K562 (cell line): ENCODE measurements around the gene BNIPL. TPM values are rescaled to one million over a fixed set of nuclear protein-coding genes. Genes with fewer than 3 reads are reported as not detected.
A peak's percentile ranks its signal among the peaks of the same experiment; 100 is the strongest.

Experiments
- ATAC-seq: fragments of 200-7000 bp; cut with Tn5 transposase; 3 replicates; pipeline ENCODE4 v1.9.1; 2020; ENCODE audit warnings: moderate library complexity
- BruUV-seq: library from RNA; stranded (reverse); fragments of 400-500 nt; replicated peaks from 2 replicates; lab custom pipeline; 2021; lab: Mats Ljungman, UMichigan
- CTCF ChIA-PET: fragments of 300-600 bp; formaldehyde crosslinking; extraction: SDS; loops from one replicate; lab custom pipeline; 2021; ENCODE audit warnings: low intra/inter-chr PET ratio; lab: Yijun Ruan, JAX
- POLR2A ChIA-PET: fragments of 300-600, 350-650 bp; sonication (Branson Sonifier 250); formaldehyde crosslinking; extraction: SDS; loops from one replicate; lab custom pipeline; 2021; ENCODE audit warnings: antibody characterized with exemption, inconsistent platforms; lab: Yijun Ruan, JAX
- DNase-seq, 4 experiments: peaks; one replicate each; pipeline versions ENCODE4 v3.0.0 to v3.0.0-alpha.2; 2011 to 2018; ENCODE audit warnings: low spot score in 3 of 4, mixed read lengths in 3 of 4; ENCODE audit errors: extremely low read depth in 1 of 4
- FAIRE-seq: peaks from 2 replicates; lab custom pipeline; 2011; peaks lifted over from hg19 to GRCh38; lab: Jason Lieb, UNC
- H2AFZ ChIP-seq: 2 replicates; pipeline ENCODE4 v1.6.0; 2011; ENCODE audit warnings: low read depth, low read length, control low read depth, inconsistent platforms
- H3K27ac ChIP-seq: fragments of 200-600 bp; 3 replicates; pipeline ENCODE4 v1.8.0; 2011; ENCODE audit warnings: low read depth, mild to moderate bottlenecking, control low read depth, inconsistent platforms, low read length, moderate library complexity, mixed read lengths; ENCODE audit errors: extremely low read depth
- H3K27me3 ChIP-seq, 2 experiments: fragments of 300-600 bp in 1 of 2; 2 replicates in 1 of 2; 3 replicates in 1 of 2; pipeline versions ENCODE4 v1.6.0 to v1.8.0; 2011; ENCODE audit warnings: inconsistent platforms in 2 of 2, low read length in 2 of 2, mild to moderate bottlenecking in 1 of 2, mixed read lengths in 1 of 2, moderate library complexity in 1 of 2; ENCODE audit not compliant: control insufficient read depth in 2 of 2, insufficient read depth in 2 of 2
- H3K36me3 ChIP-seq: fragments of 300-600 bp; 3 replicates; pipeline ENCODE4 v1.8.0; 2011; ENCODE audit warnings: mild to moderate bottlenecking, low read length, inconsistent platforms; ENCODE audit not compliant: control insufficient read depth, insufficient read depth
- H3K4me1 ChIP-seq, 2 experiments: fragments of 200-600 bp in 1 of 2; replicated peaks in 1 of 2; 2 replicates in 1 of 2; 3 replicates in 1 of 2; pipeline versions ENCODE4 v1.5.1 to v1.8.0; 2011; ENCODE audit warnings: inconsistent platforms in 2 of 2, low read length in 2 of 2, mild to moderate bottlenecking in 1 of 2, mixed read lengths in 1 of 2, moderate library complexity in 1 of 2; ENCODE audit not compliant: control insufficient read depth in 2 of 2, insufficient read depth in 2 of 2
- H3K4me2 ChIP-seq: 2 replicates; pipeline ENCODE4 v1.6.1; 2011; ENCODE audit warnings: low read length, control low read depth, inconsistent platforms, mixed read lengths; ENCODE audit not compliant: insufficient read depth
- H3K4me3 ChIP-seq: fragments of 200-600 bp; sonication (generic), shearing (Covaris generic); 2 replicates; pipeline ENCODE4 v1.5.1; 2016; ENCODE audit warnings: control low read depth, inconsistent platforms
- H3K79me2 ChIP-seq: fragments of 200-600 bp; 3 replicates; pipeline ENCODE4 v1.8.0; 2011; ENCODE audit warnings: low read length, inconsistent platforms; ENCODE audit not compliant: control insufficient read depth, insufficient read depth
- H3K9ac ChIP-seq, 2 experiments: 2 replicates each; pipeline versions ENCODE4 v1.6.0 to v1.6.1; 2011; ENCODE audit warnings: low read depth in 2 of 2, low read length in 2 of 2, control low read depth in 1 of 2, inconsistent platforms in 1 of 2, mild to moderate bottlenecking in 1 of 2, mixed read lengths in 1 of 2; ENCODE audit not compliant: insufficient read depth in 1 of 2
- H3K9me1 ChIP-seq: one replicate; pipeline ENCODE4 v1.6.0; 2011; ENCODE audit warnings: inconsistent platforms, mild to moderate bottlenecking, low read length, moderate library complexity; ENCODE audit not compliant: control insufficient read depth, insufficient read depth
- H3K9me3 ChIP-seq: replicated peaks from 2 replicates; pipeline ENCODE4 v1.5.1; 2011; ENCODE audit warnings: low read depth, low read length, inconsistent platforms; ENCODE audit not compliant: control insufficient read depth, insufficient read depth
- H4K20me1 ChIP-seq: replicated peaks from 2 replicates; pipeline ENCODE4 v1.6.1; 2011; ENCODE audit warnings: low read length, inconsistent platforms, mixed read lengths; ENCODE audit not compliant: control insufficient read depth, insufficient read depth
- BACH1 ChIP-seq: fragments of 200-800 bp; sonication (Bioruptor generic); IDR thresholded peaks from 2 replicates; pipeline ENCODE4 v1.6.1; 2016; ENCODE audit warnings: missing genetic modification characterization, missing compliant biosample characterization
- BCL6 ChIP-seq: fragments of 250-450 bp; sonication (Bioruptor Pico); IDR thresholded peaks from 2 replicates; pipeline ENCODE4 v1.4.0; 2020
- CBFB ChIP-seq: sonication (generic); formaldehyde crosslinking; IDR thresholded peaks from 2 replicates; pipeline ENCODE4 v1.4.0; 2020; ENCODE audit warnings: mild to moderate bottlenecking, missing genetic modification reagents
- CEBPG ChIP-seq, 3 experiments: fragments of 200-800 bp in 1 of 3; sonication (Bioruptor generic) in 1 of 3; sonication (generic) in 1 of 3; formaldehyde crosslinking in 1 of 3; IDR thresholded peaks in 2 of 3; conservative IDR thresholded peaks in 1 of 3; 2 replicates each; pipeline versions ENCODE4 v1.6.1 to v1.8.0; 2016 to 2022; ENCODE audit warnings: missing compliant biosample characterization in 2 of 3, missing genetic modification characterization in 2 of 3, mild to moderate bottlenecking in 1 of 3, missing genetic modification reagents in 1 of 3
- CLOCK ChIP-seq: fragments of 250-450 bp; sonication (Bioruptor Pico); IDR thresholded peaks from 2 replicates; pipeline ENCODE4 v1.4.0; 2020; ENCODE audit warnings: mild to moderate bottlenecking, moderate library complexity, borderline replicate concordance
- CSDE1 ChIP-seq, 2 experiments: fragments of 450-650 bp; IDR thresholded peaks; 2 replicates each; pipeline ENCODE4 v1.6.1; 2016; ENCODE audit warnings: mild to moderate bottlenecking in 1 of 2
- DMBX1 ChIP-seq: fragments of 250-450 bp; sonication (Bioruptor Pico); IDR thresholded peaks from 2 replicates; pipeline ENCODE4 v1.8.0; 2022; ENCODE audit warnings: inconsistent platforms, mild to moderate bottlenecking, moderate library complexity, borderline replicate concordance
- ETV5 ChIP-seq: sonication (generic); formaldehyde crosslinking; IDR thresholded peaks from 2 replicates; pipeline ENCODE4 v1.4.0; 2020; ENCODE audit warnings: low read depth, mild to moderate bottlenecking, missing genetic modification reagents
- ILF3 ChIP-seq: fragments of 450-650 bp; IDR thresholded peaks from 2 replicates; pipeline ENCODE4 v1.6.1; 2018; ENCODE audit warnings: antibody characterized with exemption, mild to moderate bottlenecking, moderate library complexity, borderline replicate concordance
- KHSRP ChIP-seq: fragments of 450-650 bp; IDR thresholded peaks from 2 replicates; pipeline ENCODE4 v1.6.1; 2017
- LEF1 ChIP-seq: fragments of 450-650 bp; IDR thresholded peaks from 2 replicates; pipeline ENCODE4 v1.6.1; 2016; ENCODE audit warnings: mild to moderate bottlenecking
- SMC3 ChIP-seq: conservative IDR thresholded peaks from 2 replicates; pipeline ENCODE4 v1.6.1; 2011; ENCODE audit warnings: low read depth, low read length, improper control_type of control experiment; ENCODE audit not compliant: insufficient read depth
- TAF7 ChIP-seq: fragments of 450-650 bp; IDR thresholded peaks from 2 replicates; pipeline ENCODE4 v1.6.1; 2016; ENCODE audit warnings: missing genetic modification characterization, missing compliant biosample characterization
- TEAD4 ChIP-seq, 2 experiments: sonication (generic) in 1 of 2; formaldehyde crosslinking in 1 of 2; IDR thresholded peaks; 2 replicates each; pipeline versions ENCODE4 v1.6.1 to v1.8.0; 2012 to 2022; ENCODE audit warnings: borderline replicate concordance in 1 of 2, inconsistent platforms in 1 of 2, low read length in 1 of 2, mild to moderate bottlenecking in 1 of 2, missing genetic modification reagents in 1 of 2
- ZBTB7A ChIP-seq: IDR thresholded peaks from 2 replicates; pipeline ENCODE4 v1.6.1; 2011; ENCODE audit warnings: low read depth, mild to moderate bottlenecking, low read length, moderate library complexity, borderline replicate concordance; ENCODE audit not compliant: control insufficient read depth
- ZNF224 ChIP-seq: sonication (generic); formaldehyde crosslinking; IDR thresholded peaks from 2 replicates; pipeline ENCODE4 v1.8.0; 2022; ENCODE audit warnings: mild to moderate bottlenecking, missing genetic modification reagents
- ZNF436 ChIP-seq: fragments of 250-450, 450-650 bp; sonication (Bioruptor Pico); formaldehyde crosslinking; IDR thresholded peaks from 2 replicates; pipeline ENCODE4 v1.7.0; 2020; ENCODE audit warnings: mild to moderate bottlenecking
- ZNF586 ChIP-seq: fragments of 450-650 bp; formaldehyde crosslinking; conservative IDR thresholded peaks from 2 replicates; pipeline ENCODE4 v1.4.0; 2020; ENCODE audit warnings: mild to moderate bottlenecking, moderate library complexity
- ZNF740 ChIP-seq, 3 experiments: fragments of 200-800 bp in 1 of 3; sonication (Bioruptor generic) in 1 of 3; sonication (generic) in 1 of 3; formaldehyde crosslinking in 1 of 3; IDR thresholded peaks; 2 replicates each; pipeline versions ENCODE4 v1.6.1 to v1.8.0; 2016 to 2022; ENCODE audit warnings: mild to moderate bottlenecking in 2 of 3, missing compliant biosample characterization in 2 of 3, missing genetic modification characterization in 2 of 3, missing genetic modification reagents in 1 of 3
- WGBS: fragments of 100-300 bp; shearing (Covaris generic); methylation state at CpG from one replicate; pipeline ENCODE4 v1.1.6; 2016; ENCODE audit warnings: low coverage, mixed read lengths; ENCODE audit not compliant: insufficient coverage; ENCODE audit errors: missing lambda C conversion rate; 5-methylcytosine and 5-hydroxymethylcytosine counted together
- in situ Hi-C: fragments of 300-500 bp; cut with MboI; formaldehyde crosslinking; loops from 4 replicates; pipeline ENCODE4 v1.15.0; 2018; ENCODE audit warnings: inconsistent platforms, mixed read lengths
- intact Hi-C: fragments of 100-400 bp; cut with micrococcal nuclease; formaldehyde crosslinking; loops from 2 replicates; pipeline ENCODE4 v1.14.2; 2022
- polyA plus RNA-seq, 8 experiments: library from polyadenylated mRNA; depleted of rRNA in 4 of 8; stranded (reverse) in 5 of 8; unstranded in 3 of 8; fragments of >200 nt; fragmentation: Nextera tagmentation in 2 of 8; fragmentation: Illumina TruSeq in 1 of 8; extraction: Ambion mirVana in 2 of 8; extraction: Trizol in 1 of 8; gene quantifications; 2 replicates each; pipeline versions ENCODE4 v1.2.1 to v1.2.3, GENCODE V29; 2011 to 2014; ENCODE audit warnings: inconsistent platforms in 1 of 8, missing spikeins in 1 of 8
- total RNA-seq, 7 experiments: library from RNA; depleted of rRNA in 6 of 7; stranded (reverse); fragments of >200 nt in 6 of 7; fragmentation: Illumina TruSeq in 2 of 7; extraction: Trizol in 2 of 7; gene quantifications; 2 replicates each; pipeline versions ENCODE4 v1.2.1 to v1.2.3, GENCODE V29; 2011 to 2021; ENCODE audit warnings: low replicate concordance in 1 of 7

Gene BNIPL
- total and polyA plus RNA-seq, 9 of the 15 experiments (the other 6 are each of a cell fraction or from before 2014, with no cell fraction given), result 0.08 to 1.4 (median 0.68) TPM

GRCh38 chr1:151048645-151049032 lies 12.3 kb downstream of the BNIPL start:
- intact Hi-C loops (no loop called here), in situ Hi-C loops (no loop called here)
- H3K36me3 ChIP-seq, result peaks cover 39% of the 10 kb centered on the region
- peak in 1 of 4 experiments; percentile 43 for DNase-seq
- H3K27ac ChIP-seq, result no peak overlapping the region
- ATAC-seq, result no peak
- no peak for FAIRE-seq
- H3K9ac ChIP-seq, result peak overlapping the region; percentile 54 to 90; a peak in 2 of 4 replicates
- H2AFZ ChIP-seq, result no peak overlapping the region
- H3K4me2 ChIP-seq, result peak overlapping the region; percentile 64
- no peaks in the 10 kb centered on the region for H3K9me3 ChIP-seq
- H3K4me1 ChIP-seq, result peaks cover 18 to 22% of the 10 kb centered on the region in 2 experiments; a peak in 4 of 5 replicates
- peak overlapping the region; percentile 39 for H3K4me3 ChIP-seq
- WGBS, result 57% methylated on average over 3 of the region's 3 CpGs
- peaks cover 18% of the 10 kb centered on the region for H3K79me2 ChIP-seq
- ChIA-PET POLR2A (interaction anchor here (0.6 to 2.9 kb wide), 5 partner anchors 9 to 778 kb away, joined by 3 to 36 read pairs (median 7); partner anchors contain the start of genes BNIPL and MINDY1), CTCF (interaction anchor here (0.6 kb wide), 1 partner anchor 164 kb away, joined by 4 read pairs; no protein-coding TSS in a partner anchor)
- BruUV-seq, result no TSS peak
- no peaks in the 10 kb centered on the region for H3K27me3 ChIP-seq
- no peaks in the 10 kb centered on the region for H3K9me1 ChIP-seq
- H4K20me1 ChIP-seq, result no peaks in the 10 kb centered on the region
- TF ChIP-seq ZNF436 (no peak), ILF3 (no peak), CSDE1 (IDR thresholded peaks at IDR 0.05) (no peak), ZNF224 (CRISPR knock-in tag) (no peak), CEBPG (CRISPR knock-in tag; IDR thresholded peaks at IDR 0.05) (no peak), CEBPG (tag; conservative IDR thresholded peaks at IDR 0.05 in 1 of 2, IDR thresholded peaks at IDR 0.05 in 1 of 2) (0 out of 4 replicates have a peak, but pooled peaks of 1 of the 2 experiments have one; percentile 29), TAF7 (no peak), ZNF586 (CRISPR knock-in tag) (no peak), KHSRP (no peak), ZBTB7A (peak; percentile 50; the same call in 1 of the 2 replicates), ETV5 (CRISPR knock-in tag) (0 out of 2 replicates have a peak, but pooled peaks have one; percentile 46), BCL6 (CRISPR knock-in tag) (no peak), CBFB (CRISPR knock-in tag) (0 out of 2 replicates have a peak, but pooled peaks have one; percentile 66), SMC3 (0 out of 2 replicates have a peak, but pooled peaks have one; percentile 5), TEAD4 (IDR thresholded peaks at IDR 0.05; ENCODE audit: low read length) (no peak), TEAD4 (CRISPR knock-in tag; IDR thresholded peaks at IDR 0.05; ENCODE audit: borderline replicate concordance) (0 out of 2 replicates have a peak, but pooled peaks have one; percentile 5), BACH1 (no peak), LEF1 (no peak), DMBX1 (CRISPR knock-in tag) (no peak), ZNF740 (CRISPR knock-in tag; IDR thresholded peaks at IDR 0.05) (no peak), ZNF740 (tag; IDR thresholded peaks at IDR 0.05) (no peak), CLOCK (CRISPR knock-in tag) (no peak)
